Panc1 (cell line): Measurements from ENCODE around the gene GNL1. TPM values are rescaled to one million over a fixed set of nuclear protein-coding genes. Genes with fewer than 3 reads are reported as not detected.

Source experiments
- ATAC-seq: fragments of 200-7000 bp; cut with Tn5 transposase; 2 replicates; pipeline ENCODE4 v1.9.1; 2020; ENCODE audit warnings: mild to moderate bottlenecking, moderate library complexity
- BruUV-seq: library from RNA; stranded (reverse); fragments of 400-500 nt; replicated peaks from 2 replicates; lab custom pipeline; 2021; lab: Mats Ljungman, UMichigan
- CTCF ChIA-PET: fragments of 300-600 bp; sonication (Branson Sonifier 250); formaldehyde crosslinking; loops from one replicate; lab custom pipeline; 2022; ENCODE audit warnings: antibody characterized with exemption; lab: Charles Lee
- POLR2A ChIA-PET: fragments of 300-600 bp; sonication (Branson Sonifier 250); formaldehyde crosslinking; loops from one replicate; lab custom pipeline; 2022; ENCODE audit warnings: antibody characterized with exemption; lab: Charles Lee
- DNase-seq: peaks from one replicate; pipeline ENCODE4 v3.0.0-alpha.2; 2010; ENCODE audit warnings: low read depth, low spot score
- H3K27ac ChIP-seq: 2 replicates; pipeline ENCODE4 v1.5.1; 2011; ENCODE audit warnings: mild to moderate bottlenecking, low read length, inconsistent platforms
- H3K27me3 ChIP-seq: fragments of 200-500 bp; sonication (Bioruptor generic); 2 replicates; pipeline ENCODE4 v1.6.0; 2014; ENCODE audit warnings: low read length, inconsistent platforms; ENCODE audit not compliant: control insufficient read depth, insufficient read depth
- H3K36me3 ChIP-seq: fragments of 200-500 bp; sonication (Bioruptor generic); 2 replicates; pipeline ENCODE4 v1.5.1; 2014; ENCODE audit warnings: inconsistent platforms, mild to moderate bottlenecking, low read length, moderate library complexity; ENCODE audit not compliant: control insufficient read depth, insufficient read depth
- H3K4me1 ChIP-seq: 2 replicates; pipeline ENCODE4 v1.5.1; 2011; ENCODE audit warnings: inconsistent platforms, mild to moderate bottlenecking, low read length, moderate library complexity; ENCODE audit not compliant: control insufficient read depth, insufficient read depth
- H3K4me3 ChIP-seq, 2 experiments: 2 replicates each; pipeline ENCODE4 v1.5.1; 2011 to 2012; ENCODE audit warnings: low read depth in 2 of 2, low read length in 2 of 2, mild to moderate bottlenecking in 2 of 2, inconsistent platforms in 1 of 2, moderate library complexity in 1 of 2
- H3K9me3 ChIP-seq: fragments of 200-500 bp; sonication (Bioruptor generic); 2 replicates; pipeline ENCODE4 v1.5.1; 2014; ENCODE audit warnings: low read depth, mild to moderate bottlenecking, inconsistent platforms, low read length, moderate library complexity; ENCODE audit not compliant: control insufficient read depth, insufficient read depth
- POLR2AphosphoS5 ChIP-seq: IDR thresholded peaks from 2 replicates; pipeline ENCODE4 v1.6.1; 2012; ENCODE audit warnings: mild to moderate bottlenecking, low read depth, low read length, moderate library complexity
- SIN3A ChIP-seq: IDR thresholded peaks from 2 replicates; pipeline ENCODE4 v1.6.1; 2012; ENCODE audit warnings: low read depth, mild to moderate bottlenecking, low read length, moderate library complexity, borderline replicate concordance; ENCODE audit not compliant: insufficient read depth
- TCF7L2 ChIP-seq: IDR thresholded peaks from 2 replicates; pipeline ENCODE4 v1.6.1; 2011; ENCODE audit warnings: mild to moderate bottlenecking, low read depth, low read length, inconsistent platforms
- in situ Hi-C: cut with HindIII; loops from 2 replicates; pipeline ENCODE4 v1.10.0; 2016; ENCODE audit warnings: low sequenced_read_pairs, low pct_unique_long_range_greater_than_20kb
- intact Hi-C: fragments of 100-400 bp; cut with micrococcal nuclease; formaldehyde crosslinking; loops from one replicate; pipeline ENCODE4 v1.10.0; 2022; ENCODE audit not compliant: unreplicated experiment
- total RNA-seq: library from RNA; stranded (reverse); gene quantifications from one replicate; pipeline ENCODE4 v1.2.1, GENCODE V29; 2021; ENCODE audit not compliant: unreplicated experiment
- TF ChIP-seq, protein P1 (sequence below), 2 experiments: IDR thresholded peaks; 2 replicates each; pipeline ENCODE4 v1.6.1; 2011 to 2012; ENCODE audit warnings: low read depth in 2 of 2, control low read depth in 1 of 2, low read length in 1 of 2, mild to moderate bottlenecking in 1 of 2, moderate library complexity in 1 of 2; ENCODE audit not compliant: insufficient read depth in 1 of 2
- TF ChIP-seq, protein P2 (sequence below): fragments of 450-650 bp; IDR thresholded peaks from 2 replicates; pipeline ENCODE4 v1.5.1; 2017; ENCODE audit warnings: mild to moderate bottlenecking

Gene GNL1
- total RNA-seq, 1 experiment from 2014 or later = 90.6 TPM

DNA sequence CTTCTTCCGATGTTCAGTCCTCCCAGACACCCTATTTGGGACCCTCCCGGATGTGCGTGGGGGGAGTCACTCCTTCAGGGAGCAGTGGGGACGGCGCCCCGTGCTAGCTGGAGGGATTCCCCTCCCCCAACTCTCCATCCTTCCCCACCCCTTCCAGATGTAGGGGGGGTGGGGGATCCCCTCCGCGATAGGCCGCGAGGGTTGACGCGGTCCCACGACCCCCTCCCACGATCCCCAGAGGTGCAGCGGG lies 548 bp downstream of the GNL1 start:
- Histone ChIP-seq H3K4me3 (peak overlapping the region; percentile 80 to 100), H3K27ac (peak overlapping the region; percentile 98), H3K4me1 (peaks cover 9% of the 10 kb centered on the region; the same call in 1 of the 2 replicates), H3K9me3 (no peaks in the 10 kb centered on the region), H3K27me3 (no peaks in the 10 kb centered on the region), H3K36me3 (peaks cover 8% of the 10 kb centered on the region)
- ATAC-seq (no peak), DNase-seq (no peak)
- TF ChIP-seq SIN3A (no peak), POLR2AphosphoS5 (no peak), TCF7L2 (no peak)
- TF ChIP-seq, protein P1, sequence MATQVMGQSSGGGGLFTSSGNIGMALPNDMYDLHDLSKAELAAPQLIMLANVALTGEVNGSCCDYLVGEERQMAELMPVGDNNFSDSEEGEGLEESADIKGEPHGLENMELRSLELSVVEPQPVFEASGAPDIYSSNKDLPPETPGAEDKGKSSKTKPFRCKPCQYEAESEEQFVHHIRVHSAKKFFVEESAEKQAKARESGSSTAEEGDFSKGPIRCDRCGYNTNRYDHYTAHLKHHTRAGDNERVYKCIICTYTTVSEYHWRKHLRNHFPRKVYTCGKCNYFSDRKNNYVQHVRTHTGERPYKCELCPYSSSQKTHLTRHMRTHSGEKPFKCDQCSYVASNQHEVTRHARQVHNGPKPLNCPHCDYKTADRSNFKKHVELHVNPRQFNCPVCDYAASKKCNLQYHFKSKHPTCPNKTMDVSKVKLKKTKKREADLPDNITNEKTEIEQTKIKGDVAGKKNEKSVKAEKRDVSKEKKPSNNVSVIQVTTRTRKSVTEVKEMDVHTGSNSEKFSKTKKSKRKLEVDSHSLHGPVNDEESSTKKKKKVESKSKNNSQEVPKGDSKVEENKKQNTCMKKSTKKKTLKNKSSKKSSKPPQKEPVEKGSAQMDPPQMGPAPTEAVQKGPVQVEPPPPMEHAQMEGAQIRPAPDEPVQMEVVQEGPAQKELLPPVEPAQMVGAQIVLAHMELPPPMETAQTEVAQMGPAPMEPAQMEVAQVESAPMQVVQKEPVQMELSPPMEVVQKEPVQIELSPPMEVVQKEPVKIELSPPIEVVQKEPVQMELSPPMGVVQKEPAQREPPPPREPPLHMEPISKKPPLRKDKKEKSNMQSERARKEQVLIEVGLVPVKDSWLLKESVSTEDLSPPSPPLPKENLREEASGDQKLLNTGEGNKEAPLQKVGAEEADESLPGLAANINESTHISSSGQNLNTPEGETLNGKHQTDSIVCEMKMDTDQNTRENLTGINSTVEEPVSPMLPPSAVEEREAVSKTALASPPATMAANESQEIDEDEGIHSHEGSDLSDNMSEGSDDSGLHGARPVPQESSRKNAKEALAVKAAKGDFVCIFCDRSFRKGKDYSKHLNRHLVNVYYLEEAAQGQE (IDR thresholded peaks at IDR 0.05; ENCODE audit: insufficient read depth in 1 of 2, low read depth in 2 of 2, low read length in 1 of 2) = no peak
- TF ChIP-seq, protein P2, sequence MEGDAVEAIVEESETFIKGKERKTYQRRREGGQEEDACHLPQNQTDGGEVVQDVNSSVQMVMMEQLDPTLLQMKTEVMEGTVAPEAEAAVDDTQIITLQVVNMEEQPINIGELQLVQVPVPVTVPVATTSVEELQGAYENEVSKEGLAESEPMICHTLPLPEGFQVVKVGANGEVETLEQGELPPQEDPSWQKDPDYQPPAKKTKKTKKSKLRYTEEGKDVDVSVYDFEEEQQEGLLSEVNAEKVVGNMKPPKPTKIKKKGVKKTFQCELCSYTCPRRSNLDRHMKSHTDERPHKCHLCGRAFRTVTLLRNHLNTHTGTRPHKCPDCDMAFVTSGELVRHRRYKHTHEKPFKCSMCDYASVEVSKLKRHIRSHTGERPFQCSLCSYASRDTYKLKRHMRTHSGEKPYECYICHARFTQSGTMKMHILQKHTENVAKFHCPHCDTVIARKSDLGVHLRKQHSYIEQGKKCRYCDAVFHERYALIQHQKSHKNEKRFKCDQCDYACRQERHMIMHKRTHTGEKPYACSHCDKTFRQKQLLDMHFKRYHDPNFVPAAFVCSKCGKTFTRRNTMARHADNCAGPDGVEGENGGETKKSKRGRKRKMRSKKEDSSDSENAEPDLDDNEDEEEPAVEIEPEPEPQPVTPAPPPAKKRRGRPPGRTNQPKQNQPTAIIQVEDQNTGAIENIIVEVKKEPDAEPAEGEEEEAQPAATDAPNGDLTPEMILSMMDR = no peak
- intact Hi-C loops = no loop called here
- in situ Hi-C loops = no loop called here
- ChIA-PET CTCF (no interaction called here), POLR2A (interaction anchor here (0.6 kb wide), 1 partner anchor 17 kb away, joined by 4 read pairs; no protein-coding TSS in a partner anchor)
- no TSS peak for BruUV-seq

DNA sequence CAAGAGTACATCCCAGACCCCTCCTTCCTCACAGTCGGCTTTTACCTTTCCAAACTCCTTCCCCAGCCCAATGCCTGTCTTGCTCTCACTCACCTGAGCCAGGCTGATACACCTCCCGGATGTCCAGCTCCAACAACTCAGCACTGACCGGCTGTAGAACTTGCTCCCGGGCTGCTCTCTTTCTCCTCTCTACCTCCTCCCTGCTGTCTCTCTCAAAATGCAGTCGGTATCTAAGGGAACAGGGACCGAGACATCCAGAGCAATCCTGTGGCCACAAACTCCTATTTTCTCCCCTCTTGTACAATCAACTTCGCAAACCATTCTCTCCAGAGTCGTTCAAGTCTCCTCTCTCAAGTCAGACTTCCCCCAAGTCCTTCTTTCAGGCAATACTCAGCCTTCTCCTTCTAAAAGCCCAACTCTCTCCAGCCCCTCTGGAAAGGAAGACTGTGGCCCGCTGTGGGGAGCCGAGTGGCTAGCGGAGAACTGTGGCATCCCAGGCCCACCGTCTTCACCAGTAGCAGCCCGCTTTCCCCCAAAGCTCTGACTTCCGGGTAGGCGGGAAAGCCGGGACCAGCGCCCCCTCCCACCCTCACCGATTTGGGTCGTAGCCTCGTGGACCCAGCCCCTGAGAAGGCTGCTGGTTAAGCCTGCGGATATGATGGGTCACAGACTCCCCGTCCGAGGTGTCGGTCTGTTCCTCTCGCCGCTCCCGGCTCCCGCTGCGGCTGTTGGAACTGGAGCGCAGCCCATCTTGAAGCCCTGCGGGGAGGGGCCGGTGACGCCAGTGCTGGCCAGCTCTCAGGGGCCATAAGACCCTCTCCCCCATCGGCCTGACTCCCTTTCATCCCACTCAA lies 1.1 kb downstream of the GNL1 start:
- POLR2A ChIA-PET = interaction anchor here (0.5 to 0.6 kb wide), 2 partner anchors 17 to 41 kb away, joined by 4 to 7 read pairs; no protein-coding TSS in a partner anchor
- intact Hi-C loops (no loop called here), in situ Hi-C loops (no loop called here)
- no peaks in the 10 kb centered on the region for H3K9me3 ChIP-seq
- peaks cover 9% of the 10 kb centered on the region; the same call in 1 of the 2 replicates for H3K4me1 ChIP-seq
- ATAC-seq (no peak), DNase-seq (no peak)
- no TSS peak for BruUV-seq
- H3K4me3 ChIP-seq = peak overlapping the region; percentile 80 to 100
- CTCF ChIA-PET = interaction anchor here (1.0 to 1.1 kb wide), 2 partner anchors 10 to 23 kb away, joined by 4 read pairs; no protein-coding TSS in a partner anchor
- peak overlapping the region; percentile 98 for H3K27ac ChIP-seq
- H3K36me3 ChIP-seq = peaks cover 8% of the 10 kb centered on the region
- no peaks in the 10 kb centered on the region for H3K27me3 ChIP-seq
- TF ChIP-seq, protein P1 (IDR thresholded peaks at IDR 0.05; ENCODE audit: insufficient read depth in 1 of 2, low read depth in 2 of 2, low read length in 1 of 2) = no peak
